IMR-90 (cell line): Measurements from ENCODE around the gene CST9. TPM values are rescaled to one million over a fixed set of nuclear protein-coding genes. Genes with fewer than 3 reads are reported as not detected.

ENCODE experiments used
- ATAC-seq: fragments of 200-7000 bp; cut with Tn5 transposase; 2 replicates; pipeline ENCODE4 v1.9.1; 2020; ENCODE audit warnings: low read depth, mild to moderate bottlenecking, moderate library complexity
- BruUV-seq: library from RNA; stranded (reverse); fragments of 400-500 nt; replicated peaks from 2 replicates; lab custom pipeline; 2021; lab: Mats Ljungman, UMichigan
- CTCF ChIA-PET: fragments of 300-600 bp; formaldehyde crosslinking; extraction: SDS; loops from one replicate; lab custom pipeline; 2021; ENCODE audit warnings: antibody characterized with exemption; lab: Yijun Ruan, JAX
- POLR2A ChIA-PET: fragments of 300-600 bp; sonication (Branson Sonifier 250); formaldehyde crosslinking; loops from one replicate; lab custom pipeline; 2022; ENCODE audit warnings: antibody characterized with exemption; ENCODE audit not compliant: unreplicated experiment; lab: Charles Lee
- DNase-seq: peaks from one replicate; pipeline ENCODE4 v3.0.0; 2013
- H2AFZ ChIP-seq: replicated peaks from 2 replicates; pipeline ENCODE3; 2013; ENCODE audit warnings: low read length, mild to moderate bottlenecking; ENCODE audit not compliant: poor library complexity
- H2AK5ac ChIP-seq: 2 replicates; pipeline ENCODE4 v1.6.1; 2013; ENCODE audit warnings: low read depth, low read length, inconsistent platforms
- H2AK9ac ChIP-seq: replicated peaks from 2 replicates; pipeline ENCODE3; 2013; ENCODE audit warnings: mild to moderate bottlenecking, low read depth, low read length, moderate library complexity; ENCODE audit not compliant: poor library complexity
- H2BK120ac ChIP-seq: 2 replicates; pipeline ENCODE4 v1.6.1; 2013; ENCODE audit warnings: low read depth, low read length, inconsistent platforms
- H2BK15ac ChIP-seq: 3 replicates; pipeline ENCODE4 v1.6.1; 2013; ENCODE audit warnings: low read depth, low read length, inconsistent platforms
- H2BK20ac ChIP-seq: 2 replicates; pipeline ENCODE4 v1.6.1; 2013; ENCODE audit warnings: low read depth, mild to moderate bottlenecking, inconsistent platforms, low read length, moderate library complexity
- H2BK5ac ChIP-seq: 2 replicates; pipeline ENCODE4 v1.6.1; 2013; ENCODE audit warnings: mild to moderate bottlenecking, low read depth, low read length, inconsistent platforms; ENCODE audit not compliant: poor library complexity, severe bottlenecking
- H3K14ac ChIP-seq: replicated peaks from 2 replicates; pipeline ENCODE4 v1.6.1; 2013; ENCODE audit warnings: low read depth, low read length, inconsistent platforms
- H3K18ac ChIP-seq: 2 replicates; pipeline ENCODE4 v1.6.1; 2013; ENCODE audit warnings: low read depth, low read length, control low read depth
- H3K23ac ChIP-seq: 2 replicates; pipeline ENCODE4 v1.6.1; 2013; ENCODE audit warnings: low read depth, low read length, inconsistent platforms
- H3K27ac ChIP-seq: 2 replicates; pipeline ENCODE4 v1.5.1; 2013; ENCODE audit warnings: mild to moderate bottlenecking, control low read depth, low read length; ENCODE audit not compliant: insufficient read depth
- H3K27me3 ChIP-seq: 2 replicates; pipeline ENCODE4 v1.6.1; 2013; ENCODE audit warnings: low read length; ENCODE audit not compliant: control insufficient read depth, insufficient read depth
- H3K36me3 ChIP-seq: 2 replicates; pipeline ENCODE4 v1.6.1; 2013; ENCODE audit warnings: low read length, mixed read lengths; ENCODE audit not compliant: control insufficient read depth, insufficient read depth
- H3K4ac ChIP-seq: 2 replicates; pipeline ENCODE4 v1.6.1; 2013; ENCODE audit warnings: low read depth, low read length, inconsistent platforms
- H3K4me1 ChIP-seq: 2 replicates; pipeline ENCODE4 v1.6.1; 2013; ENCODE audit warnings: low read length, mixed read lengths; ENCODE audit not compliant: control insufficient read depth, insufficient read depth
- H3K4me2 ChIP-seq: 2 replicates; pipeline ENCODE4 v1.6.1; 2013; ENCODE audit warnings: low read depth, mild to moderate bottlenecking, control low read depth, low read length, moderate library complexity
- H3K4me3 ChIP-seq: 2 replicates; pipeline ENCODE4 v1.5.1; 2013; ENCODE audit warnings: low read depth, mild to moderate bottlenecking, control low read depth, low read length, moderate library complexity; ENCODE audit not compliant: insufficient read depth
- H3K56ac ChIP-seq: 2 replicates; pipeline ENCODE4 v1.6.1; 2013; ENCODE audit warnings: low read length, inconsistent platforms; ENCODE audit not compliant: insufficient read depth; ENCODE audit errors: extremely low read depth
- H3K79me1 ChIP-seq, 2 experiments: 2 replicates each; pipeline ENCODE4 v1.6.1; 2013; ENCODE audit warnings: low read length in 2 of 2, inconsistent platforms in 1 of 2, low read depth in 1 of 2
- H3K9ac ChIP-seq: 2 replicates; pipeline ENCODE4 v1.6.1; 2013; ENCODE audit warnings: low read depth, low read length, control low read depth
- H3K9me1 ChIP-seq: 2 replicates; pipeline ENCODE4 v1.6.1; 2013; ENCODE audit warnings: low read length, inconsistent platforms; ENCODE audit not compliant: insufficient read depth
- H3K9me3 ChIP-seq: 2 replicates; pipeline ENCODE4 v1.6.1; 2013; ENCODE audit warnings: low read length; ENCODE audit not compliant: control insufficient read depth, insufficient read depth
- H4K20me1 ChIP-seq: 2 replicates; pipeline ENCODE4 v1.6.1; 2013; ENCODE audit warnings: low read length, inconsistent platforms; ENCODE audit not compliant: insufficient read depth
- H4K5ac ChIP-seq: 2 replicates; pipeline ENCODE4 v1.6.1; 2013; ENCODE audit warnings: mild to moderate bottlenecking, low read depth, low read length, control low read depth
- H4K8ac ChIP-seq, 2 experiments: 2 replicates each; pipeline ENCODE4 v1.6.1; 2013; ENCODE audit warnings: low read depth in 2 of 2, low read length in 2 of 2, control low read depth in 1 of 2, inconsistent platforms in 1 of 2
- H4K91ac ChIP-seq: 2 replicates; pipeline ENCODE4 v1.6.1; 2013; ENCODE audit warnings: low read depth, low read length, inconsistent platforms; ENCODE audit not compliant: insufficient read depth
- BHLHE40 ChIP-seq: fragments of 150-350 bp; IDR thresholded peaks from 2 replicates; pipeline ENCODE4 v1.6.1; 2016; ENCODE audit warnings: mild to moderate bottlenecking, low read depth, low read length
- CEBPB ChIP-seq: IDR thresholded peaks from 2 replicates; pipeline ENCODE4 v1.6.1; 2012; ENCODE audit warnings: low read depth, low read length, improper control_type of control experiment
- CHD1 ChIP-seq: IDR thresholded peaks from 2 replicates; pipeline ENCODE4 v1.6.1; 2012; ENCODE audit warnings: low read depth, low read length, improper control_type of control experiment
- CTCF ChIP-seq: conservative IDR thresholded peaks from 2 replicates; pipeline ENCODE4 v1.5.1; 2012; ENCODE audit warnings: mild to moderate bottlenecking, low read depth, low read length, improper control_type of control experiment
- ELK1 ChIP-seq: fragments of 150-350 bp; IDR thresholded peaks from 2 replicates; pipeline ENCODE4 v1.6.1; 2016; ENCODE audit warnings: low read depth, mild to moderate bottlenecking, low read length, moderate library complexity, borderline replicate concordance
- FOS ChIP-seq: fragments of 150-350 bp; IDR thresholded peaks from 2 replicates; pipeline ENCODE4 v1.6.1; 2016; ENCODE audit warnings: low read depth, low read length
- MAFK ChIP-seq: IDR thresholded peaks from 2 replicates; pipeline ENCODE4 v1.6.1; 2012; ENCODE audit warnings: low read depth, low read length, improper control_type of control experiment
- MAZ ChIP-seq: IDR thresholded peaks from 2 replicates; pipeline ENCODE4 v1.6.1; 2012; ENCODE audit warnings: low read depth, mild to moderate bottlenecking, low read length, improper control_type of control experiment, moderate library complexity, borderline replicate concordance
- MXI1 ChIP-seq: IDR thresholded peaks from 2 replicates; pipeline ENCODE4 v1.6.1; 2012; ENCODE audit warnings: low read depth, mild to moderate bottlenecking, low read length, moderate library complexity, borderline replicate concordance
- NFE2L2 ChIP-seq: fragments of 150-350 bp; IDR thresholded peaks from 2 replicates; pipeline ENCODE4 v1.6.1; 2016; ENCODE audit warnings: low read depth, mild to moderate bottlenecking, low read length
- POLR2A ChIP-seq: IDR thresholded peaks from 2 replicates; pipeline ENCODE4 v1.6.1; 2012; ENCODE audit warnings: mild to moderate bottlenecking, low read depth, low read length
- RAD21 ChIP-seq: IDR thresholded peaks from 2 replicates; pipeline ENCODE4 v1.6.1; 2012; ENCODE audit warnings: low read length, improper control_type of control experiment
- RFX5 ChIP-seq: IDR thresholded peaks from 2 replicates; pipeline ENCODE4 v1.8.0; 2012; ENCODE audit warnings: low read depth, mild to moderate bottlenecking, low read length, moderate library complexity
- USF2 ChIP-seq: fragments of 150-350 bp; IDR thresholded peaks from 2 replicates; pipeline ENCODE4 v1.6.1; 2017; ENCODE audit warnings: mild to moderate bottlenecking, antibody characterized with exemption, low read length, low read depth
- WGBS, 2 experiments: methylation state at CpG; one replicate each; pipeline versions ENCODE4 v1.1.5 to v1.1.7; 2013; ENCODE audit warnings: missing lambda C conversion rate in 2 of 2; ENCODE audit not compliant: insufficient read length in 1 of 2; ENCODE audit errors: extremely low coverage in 2 of 2; 5-methylcytosine and 5-hydroxymethylcytosine counted together
- dilution Hi-C: fragments of 300-500 bp; cut with HindIII; formaldehyde crosslinking; loops from one replicate; pipeline ENCODE4 v1.14.3; 2018; ENCODE audit warnings: low sequenced_read_pairs; ENCODE audit not compliant: unreplicated experiment
- in situ Hi-C: fragments of 300-500 bp; cut with MboI; formaldehyde crosslinking; loops from 3 replicates; pipeline ENCODE4 v1.14.3; 2019; ENCODE audit warnings: low sequenced_read_pairs, inconsistent platforms, mixed read lengths
- intact Hi-C: fragments of 100-400 bp; cut with micrococcal nuclease; formaldehyde crosslinking; loops from 2 replicates; pipeline ENCODE4 v1.10.0; 2022
- polyA plus RNA-seq, 3 experiments: library from polyadenylated mRNA; depleted of rRNA; stranded (reverse); fragments of >200 nt; gene quantifications; 2 replicates each; pipeline ENCODE4 v1.2.3, GENCODE V29; 2012; ENCODE audit warnings: low replicate concordance in 1 of 3
- total RNA-seq: library from RNA; depleted of rRNA; stranded (reverse); fragments of >200 nt; gene quantifications from 2 replicates; pipeline ENCODE4 v1.2.3, GENCODE V29; 2012

Gene CST9
- total and polyA plus RNA-seq, 2 of the 4 experiments (the other 2 are of a cell fraction), result not detected

DNA sequence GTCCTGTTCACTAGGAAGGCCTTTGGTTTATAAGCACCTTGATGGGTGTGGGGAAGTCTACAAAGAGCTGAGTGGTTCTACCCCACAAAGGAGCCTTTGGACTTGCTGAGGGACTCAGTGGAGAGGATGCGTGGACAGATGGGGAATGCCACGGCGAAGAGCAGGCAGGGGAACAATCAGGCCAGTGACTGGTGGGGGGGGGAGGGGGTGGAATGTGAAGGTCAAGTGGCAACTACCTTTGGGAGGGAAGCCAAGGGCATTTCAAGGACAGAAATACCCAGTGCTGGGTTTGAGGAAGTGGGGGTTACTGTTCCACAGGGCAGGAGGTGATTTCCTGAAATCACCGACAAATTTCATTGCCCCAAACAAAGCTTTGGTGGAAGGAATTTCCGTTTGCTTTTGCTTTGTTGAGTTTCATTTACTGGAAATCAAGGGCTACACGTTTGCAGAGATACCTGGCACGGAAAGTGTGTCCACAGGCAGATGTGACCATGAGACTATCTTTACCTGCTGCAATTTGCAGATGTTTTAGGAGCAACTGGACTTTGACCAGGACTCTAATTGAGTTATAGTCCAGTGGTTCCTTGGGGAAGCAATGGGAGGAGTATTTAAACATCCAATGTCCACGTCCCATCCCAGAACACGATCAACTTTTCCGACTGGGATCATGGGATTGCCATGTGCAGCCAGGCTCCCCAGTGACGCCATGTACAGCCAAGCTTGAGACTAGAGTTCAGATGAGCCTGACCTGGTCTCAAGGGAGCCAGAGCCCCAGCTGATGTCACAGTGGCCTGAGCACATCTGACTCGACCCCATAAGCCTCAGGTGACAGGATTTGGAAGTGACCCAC is 24.1 kb upstream of the CST9 start:
- in situ Hi-C loops (loop anchor here (25.0 kb wide), 2 partner anchors 1633 to 1783 kb away; partner anchors contain the start of gene GINS1), dilution Hi-C loops (no loop called here)
- ATAC-seq, result no peak; the same call in 1 of the 2 replicates
- TF ChIP-seq RAD21, result no peak
- no peak for TF ChIP-seq CTCF
- no peak for TF ChIP-seq MXI1
- no peak for TF ChIP-seq POLR2A
- no peak for TF ChIP-seq USF2
- no peak for TF ChIP-seq FOS
- no peak for TF ChIP-seq RFX5
- TF ChIP-seq MAFK, result no peak
- TF ChIP-seq ELK1, result no peak
- TF ChIP-seq BHLHE40, result no peak
- no peak for TF ChIP-seq CHD1
- TF ChIP-seq NFE2L2, result no peak
- TF ChIP-seq CEBPB, result no peak
- TF ChIP-seq MAZ, result no peak

More for the DNA sequence above, 24.1 kb upstream of the CST9 start:
- CTCF ChIA-PET, result interaction anchor here (0.7 kb wide), 1 partner anchor 29 kb away, joined by 3 read pairs; no protein-coding TSS in a partner anchor
- Histone ChIP-seq H4K20me1 (no peaks in the 10 kb centered on the region), H2BK5ac (no peak overlapping the region), H3K4ac (no peak overlapping the region), H3K27ac (no peak overlapping the region), H3K18ac (no peak overlapping the region), H3K9me1 (no peaks in the 10 kb centered on the region; the same call in 1 of the 2 replicates), H4K8ac (no peak overlapping the region), H3K9ac (no peak overlapping the region), H3K14ac (no peak overlapping the region), H3K23ac (no peak overlapping the region), H2BK120ac (no peak overlapping the region), H3K4me1 (no peaks in the 10 kb centered on the region), H2BK15ac (no peak overlapping the region), H2BK20ac (no peak overlapping the region), H3K4me2 (no peak overlapping the region), H3K9me3 (no peaks in the 10 kb centered on the region), H2AFZ (no peak overlapping the region), H4K91ac (no peak overlapping the region), H2AK9ac (no peak overlapping the region), H3K4me3 (no peak overlapping the region), H2AK5ac (no peak overlapping the region), H4K5ac (no peak overlapping the region), H3K79me1 (peaks cover 3 to 6% of the 10 kb centered on the region in 2 experiments; a peak in 3 of 4 replicates), H3K36me3 (peaks cover 11% of the 10 kb centered on the region), H3K27me3 (no peaks in the 10 kb centered on the region), H3K56ac (no peak overlapping the region)
- POLR2A ChIA-PET, result interaction anchor here (0.5 kb wide), 1 partner anchor 10 kb away, joined by 3 read pairs; no protein-coding TSS in a partner anchor
- 78% methylated on average over 4 of the region's 12 CpGs; no CpG with 5 or more reads in 1 of the 2 experiments for WGBS, 2 experiments
- DNase-seq, result no peak
- BruUV-seq, result no TSS peak
- intact Hi-C loops, result no loop called here
